Ammon's horn (tissue), 1 donor: ENCODE data around the gene SLC22A31.

Experiments used
- DNase-seq: peaks from one replicate; pipeline ENCODE4 v3.0.0-alpha.2; 2016; ENCODE audit warnings: low spot score

SLC22A31 gene

DNA sequence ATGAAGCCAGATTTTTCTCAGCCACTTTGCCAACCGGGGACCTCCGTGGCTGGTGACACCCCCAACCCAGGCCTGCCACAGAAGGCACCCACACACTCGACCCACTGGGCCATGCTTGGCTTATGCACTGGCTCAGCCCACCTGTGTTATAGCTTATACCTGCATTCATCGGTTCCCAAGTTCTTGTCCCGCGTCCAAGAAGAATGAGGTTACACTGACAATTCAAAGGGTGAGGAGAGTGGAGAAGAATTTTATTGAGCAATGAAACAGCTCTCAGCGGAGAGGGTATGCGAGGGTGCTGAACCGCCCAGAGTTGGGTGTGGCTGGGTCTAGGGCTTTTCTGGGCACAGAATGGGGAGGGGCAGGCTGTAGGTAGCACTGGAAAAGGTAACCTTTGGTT, 51.0 kb downstream of the SLC22A31 start:
- no peak for DNase-seq

DNA sequence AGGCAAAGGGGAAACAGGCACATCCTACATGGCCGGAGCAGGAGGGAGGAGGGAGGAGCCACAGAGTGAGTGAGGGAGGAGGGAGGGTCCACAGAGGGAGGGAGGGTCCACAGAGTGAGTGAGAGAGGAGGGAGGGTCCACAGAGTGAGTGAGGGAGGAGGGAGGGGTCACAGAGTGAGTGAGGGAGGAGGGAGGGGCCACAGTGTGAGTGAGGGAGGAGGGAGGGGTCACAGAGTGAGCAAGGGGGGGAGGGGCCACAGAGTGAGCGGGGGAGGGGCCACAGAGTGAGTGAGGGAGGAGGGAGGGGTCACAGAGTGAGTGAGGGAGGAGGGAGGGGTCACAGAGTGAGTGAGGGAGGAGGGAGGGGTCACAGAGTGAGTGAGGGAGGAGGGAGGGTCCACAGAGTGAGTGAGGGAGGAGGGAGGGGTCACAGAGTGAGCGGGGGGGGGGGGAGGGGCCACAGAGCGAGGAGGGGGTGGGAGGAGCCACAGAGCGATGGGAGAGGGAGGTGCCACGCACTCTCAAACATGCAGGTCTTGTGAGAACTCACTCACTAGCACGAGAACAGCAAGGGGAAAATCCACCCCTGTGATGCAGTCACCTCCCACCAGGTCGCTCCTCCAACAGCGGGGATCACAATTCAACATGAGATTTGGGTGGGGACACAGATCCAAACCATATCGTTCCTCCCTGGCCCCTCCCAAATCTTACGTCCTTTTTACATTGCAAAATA, 53.1 kb downstream of the SLC22A31 start:
- no peak for DNase-seq

- no peak for DNase-seq
Observed at GRCh38 chr16:89146211-89147005, 53.9 kb downstream of the SLC22A31 start.
